HG03521 (cell line): ENCODE measurements around the gene TCEAL2.
"Not testable (repeated sequence)": the region's sequence is repeated elsewhere in the genome, so short reads cannot be mapped to it uniquely, and the experiment has no call there.

Experiments
- ATAC-seq: cut with Tn5 transposase; IDR thresholded peaks from one replicate; pipeline ENCODE4 v1.9.1; 2021; ENCODE audit warnings: mild to moderate bottlenecking, moderate library complexity; ENCODE audit not compliant: unreplicated experiment

The TCEAL2 gene

DNA sequence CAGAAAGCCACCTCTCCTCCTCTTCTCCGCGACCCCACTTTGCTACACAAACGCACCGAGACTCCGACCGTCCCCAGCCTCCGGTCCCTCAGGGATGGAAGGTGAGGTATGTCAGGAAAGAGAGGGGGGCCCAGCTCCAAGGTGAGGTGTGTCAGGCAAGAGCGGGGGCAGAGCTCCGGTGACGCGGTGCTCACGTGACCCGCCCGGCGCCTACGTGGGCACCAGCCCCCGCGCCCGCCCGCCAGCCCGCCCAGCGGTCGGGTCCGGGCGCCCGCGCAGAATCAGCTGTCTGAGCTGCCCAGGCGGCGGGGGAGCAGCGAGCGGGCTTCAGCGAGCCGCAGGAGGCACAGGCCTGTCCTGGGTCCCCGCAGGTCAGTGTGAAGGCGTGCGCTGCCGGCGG is at the start of gene TCEAL2:
Gene TCEAL2 (plus strand): TSS at position 244 of the 400 bp plus-strand sequence. CDS start 1,152 bp downstream, outside the sequence.
- not testable (repeated sequence) for ATAC-seq

DNA sequence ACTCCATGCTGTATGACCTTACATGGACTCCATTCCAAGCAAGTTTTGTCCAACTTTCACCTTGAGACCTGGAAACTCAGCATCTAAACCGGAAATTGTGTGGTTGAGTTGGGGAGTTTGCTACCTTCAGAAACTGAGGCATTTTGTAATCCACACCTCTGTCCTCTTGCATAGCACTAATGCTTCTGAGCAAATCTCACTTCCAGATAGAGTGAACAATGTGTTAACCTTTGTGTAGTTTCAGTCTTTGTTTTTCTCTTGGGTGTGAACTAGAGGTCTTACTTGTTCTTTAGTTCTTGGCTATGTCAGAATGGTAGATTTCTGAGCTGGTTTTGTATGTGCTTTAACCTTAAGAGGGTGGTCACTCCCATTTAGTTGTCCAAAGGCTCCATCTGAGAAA is 48.1 kb upstream of the TCEAL2 start:
- ATAC-seq = no peak

GRCh38 chrX:102085706-102086105 is 39.8 kb upstream of the TCEAL2 start:
- ATAC-seq = no peak

GRCh38 chrX:102113367-102113766 is 12.1 kb upstream of the TCEAL2 start:
- no peak for ATAC-seq

GRCh38 chrX:102115748-102116147 is 9.7 kb upstream of the TCEAL2 start:
- no peak for ATAC-seq

GRCh38 chrX:102125014-102125413 is 465 bp upstream of the TCEAL2 start:
- ATAC-seq = not testable (repeated sequence)

- ATAC-seq = not testable (repeated sequence)
These were observed 770 bp downstream of the TCEAL2 start for GRCh38 chrX:102126080-102126818.

GRCh38 chrX:102126863-102127262 is 1.4 kb downstream of the TCEAL2 start:
- no peak for ATAC-seq

GRCh38 chrX:102129473-102129872 is 4.0 kb downstream of the TCEAL2 start:
- ATAC-seq = no peak

DNA sequence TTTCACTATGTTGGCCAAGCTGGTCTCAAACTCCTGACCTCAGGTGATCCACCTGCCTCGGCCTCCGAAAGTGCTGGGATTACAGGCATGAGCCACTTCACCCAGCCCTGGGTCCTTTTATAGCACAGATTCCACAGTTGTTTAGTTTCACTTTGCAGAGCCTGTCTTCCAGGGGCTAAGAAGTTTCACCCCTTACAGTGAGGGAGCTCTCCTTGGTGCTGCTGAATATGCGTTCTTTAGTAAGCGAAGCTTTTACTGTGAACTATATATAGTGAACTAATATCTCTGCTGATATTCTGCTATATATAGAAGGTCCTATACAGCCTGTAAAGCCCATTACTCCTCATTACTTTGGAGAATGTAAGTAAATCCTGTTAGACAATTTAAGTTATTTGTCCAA is 12.6 kb downstream of the TCEAL2 start:
- ATAC-seq = no peak

DNA sequence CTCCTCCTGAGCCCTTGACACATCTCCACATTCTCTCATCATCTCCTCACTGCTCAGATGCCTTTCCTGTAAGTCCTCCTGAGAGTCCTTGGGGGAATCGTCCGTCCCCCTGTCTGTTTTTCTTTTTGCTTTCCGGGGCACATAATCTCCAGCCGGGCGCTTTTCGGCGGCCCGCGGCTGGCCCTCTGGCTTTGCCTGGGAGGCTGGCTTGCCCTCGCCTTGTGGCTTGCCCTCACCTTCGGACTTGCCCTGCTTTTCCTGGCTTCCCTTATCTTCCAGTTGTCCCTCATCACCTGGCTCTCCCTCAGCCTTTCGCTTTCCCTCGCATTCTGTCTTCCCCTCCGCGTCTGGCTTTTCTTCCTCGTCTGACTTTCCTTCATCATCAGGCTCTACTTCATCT is 15.4 kb downstream of the TCEAL2 start:
- ATAC-seq = not testable (repeated sequence)

DNA sequence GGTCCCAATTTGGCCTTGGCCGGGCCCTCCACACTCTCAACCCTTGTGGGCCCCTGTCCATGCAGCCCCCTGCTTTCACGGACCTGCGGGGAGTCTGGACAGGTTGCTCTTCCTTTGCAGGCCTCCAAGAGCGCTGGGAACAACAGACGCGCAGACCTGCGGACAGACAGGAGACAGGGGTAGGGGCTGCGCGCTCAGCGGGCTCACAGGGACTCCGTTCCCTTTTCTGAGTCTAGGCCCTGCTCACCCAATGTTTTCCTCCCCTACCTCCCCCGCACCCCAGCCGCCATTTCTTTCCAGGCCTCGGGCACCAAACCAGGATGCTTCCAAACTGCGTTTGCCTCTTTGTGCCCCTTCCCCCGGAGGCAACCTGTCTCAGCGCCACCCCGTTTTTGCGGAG is 16.2 kb downstream of the TCEAL2 start:
- not testable (repeated sequence) for ATAC-seq

DNA sequence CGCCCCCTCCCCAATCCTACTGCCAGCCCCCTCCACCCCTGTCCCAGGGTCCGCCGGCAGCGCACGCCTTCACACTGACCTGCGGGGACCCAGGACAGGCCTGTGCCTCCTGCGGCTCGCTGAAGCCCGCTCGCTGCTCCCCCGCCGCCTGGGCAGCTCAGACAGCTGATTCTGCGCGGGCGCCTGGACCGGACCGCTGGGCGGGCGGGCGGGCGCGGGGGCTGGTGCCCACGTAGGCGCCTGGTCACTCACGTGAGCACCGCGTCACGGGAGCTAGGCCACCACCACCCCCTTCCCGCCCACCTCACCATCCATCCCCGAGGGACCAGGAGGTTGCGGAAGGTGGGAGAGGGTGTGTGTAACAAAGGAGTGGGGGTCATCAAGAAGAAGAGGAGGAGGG is 16.8 kb downstream of the TCEAL2 start, which contains the start of gene TCEAL6:
Gene TCEAL6 (minus strand): TSS at position 208 of the 400 bp plus-strand sequence.
- not testable (repeated sequence) for ATAC-seq

- no peak for ATAC-seq
These were observed 28.9 kb downstream of the TCEAL2 start for GRCh38 chrX:102154218-102154860.

DNA sequence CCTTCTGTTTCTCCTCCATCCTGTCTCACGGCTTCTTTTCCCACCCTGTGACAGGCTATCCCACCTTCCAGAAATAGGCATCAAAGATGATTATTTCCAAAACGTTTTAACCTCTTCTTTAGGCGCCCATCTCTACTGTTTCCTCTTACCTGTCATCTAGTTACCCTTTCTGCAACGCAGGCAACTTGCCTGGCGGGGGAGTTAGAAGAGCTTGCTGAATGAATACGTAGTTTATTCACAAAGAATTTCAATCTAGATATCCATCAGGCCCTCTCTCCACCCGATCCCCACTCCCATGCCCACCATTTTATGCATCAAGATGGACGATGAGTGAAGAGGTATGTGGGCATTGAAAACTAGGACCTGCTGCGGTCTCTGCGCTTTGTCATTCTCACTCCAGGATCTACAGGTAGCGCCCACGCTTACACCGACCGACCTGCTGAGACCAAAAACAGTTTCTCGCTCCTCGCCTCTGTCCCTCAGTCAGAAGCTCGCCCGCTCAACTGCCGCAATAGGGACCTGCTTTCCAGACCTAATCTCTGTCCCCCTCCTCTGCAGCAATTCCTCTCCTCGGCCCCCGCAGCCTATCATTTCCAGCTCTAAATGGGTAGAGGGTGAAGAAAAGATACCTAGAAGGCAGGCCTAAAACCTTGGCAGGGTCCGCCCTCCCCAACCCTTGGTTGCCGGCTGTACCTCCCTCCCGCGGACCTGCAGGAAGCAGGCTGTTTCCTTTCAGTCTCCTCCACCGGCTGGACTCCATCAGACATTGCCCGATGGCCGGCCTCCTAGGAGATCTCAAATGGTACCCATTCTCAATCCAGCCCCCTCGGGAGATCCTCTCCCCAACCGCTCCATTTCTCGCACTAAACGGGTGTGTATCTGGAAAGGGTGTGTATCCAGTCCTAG is 29.7 kb downstream of the TCEAL2 start:
- peak; percentile 28 for ATAC-seq

DNA sequence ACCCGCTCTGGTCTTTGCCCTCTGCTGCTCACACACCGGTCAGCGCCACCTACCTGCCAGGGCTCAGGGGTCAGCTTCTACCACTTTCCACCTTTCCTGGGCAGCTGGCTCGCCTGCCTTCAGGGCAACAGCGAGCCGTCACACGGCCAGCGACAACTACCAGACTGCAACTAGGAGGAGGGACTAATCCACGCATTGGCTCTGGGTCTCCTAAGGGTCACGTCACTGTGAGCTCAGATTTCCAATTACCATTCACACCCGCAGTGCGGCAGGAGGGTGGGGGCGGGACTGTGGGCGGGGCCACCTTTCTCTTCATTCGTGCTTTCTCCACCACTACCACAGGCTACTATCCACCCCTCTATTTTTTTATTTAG is 30.3 kb downstream of the TCEAL2 start, which contains the start of gene BEX5:
Gene BEX5 (minus strand): TSS at position 172 of the 374 bp plus-strand sequence. CDS start 1,712 bp downstream, outside the sequence.
- ATAC-seq = peak; percentile 98
